ENCODE data around the gene EYS.

EYS gene

DNA sequence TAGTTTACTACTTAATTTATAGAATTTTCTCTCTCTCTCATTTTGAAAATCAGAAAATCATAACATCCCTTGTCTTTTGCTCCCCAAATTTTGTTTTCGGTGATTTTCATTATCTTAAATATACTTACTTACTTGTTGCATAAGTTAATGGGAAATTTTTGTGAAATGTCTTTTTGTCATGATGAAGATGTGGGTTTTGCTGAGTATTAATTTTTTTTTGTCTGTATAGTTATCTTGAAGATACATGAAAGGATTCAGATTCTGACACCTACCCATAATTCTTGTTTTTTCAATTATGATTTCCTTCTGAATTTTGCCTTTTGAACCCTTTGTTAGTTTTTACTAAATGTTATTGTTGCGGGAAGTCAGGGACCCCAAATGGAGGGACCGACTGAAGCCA is 817.9 kb downstream of the EYS start:
- TF ChIP-seq, protein P1, sequence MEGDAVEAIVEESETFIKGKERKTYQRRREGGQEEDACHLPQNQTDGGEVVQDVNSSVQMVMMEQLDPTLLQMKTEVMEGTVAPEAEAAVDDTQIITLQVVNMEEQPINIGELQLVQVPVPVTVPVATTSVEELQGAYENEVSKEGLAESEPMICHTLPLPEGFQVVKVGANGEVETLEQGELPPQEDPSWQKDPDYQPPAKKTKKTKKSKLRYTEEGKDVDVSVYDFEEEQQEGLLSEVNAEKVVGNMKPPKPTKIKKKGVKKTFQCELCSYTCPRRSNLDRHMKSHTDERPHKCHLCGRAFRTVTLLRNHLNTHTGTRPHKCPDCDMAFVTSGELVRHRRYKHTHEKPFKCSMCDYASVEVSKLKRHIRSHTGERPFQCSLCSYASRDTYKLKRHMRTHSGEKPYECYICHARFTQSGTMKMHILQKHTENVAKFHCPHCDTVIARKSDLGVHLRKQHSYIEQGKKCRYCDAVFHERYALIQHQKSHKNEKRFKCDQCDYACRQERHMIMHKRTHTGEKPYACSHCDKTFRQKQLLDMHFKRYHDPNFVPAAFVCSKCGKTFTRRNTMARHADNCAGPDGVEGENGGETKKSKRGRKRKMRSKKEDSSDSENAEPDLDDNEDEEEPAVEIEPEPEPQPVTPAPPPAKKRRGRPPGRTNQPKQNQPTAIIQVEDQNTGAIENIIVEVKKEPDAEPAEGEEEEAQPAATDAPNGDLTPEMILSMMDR (IDR thresholded peaks at IDR 0.05; ENCODE audit: control extremely low read depth, extremely low read depth, low read depth, missing control alignments) = no peak
- ChIA-PET CTCF (no interaction called here), POLR2A (no interaction called here)
- no peak for DNase-seq (ENCODE audit: extremely low spot score)

DNA sequence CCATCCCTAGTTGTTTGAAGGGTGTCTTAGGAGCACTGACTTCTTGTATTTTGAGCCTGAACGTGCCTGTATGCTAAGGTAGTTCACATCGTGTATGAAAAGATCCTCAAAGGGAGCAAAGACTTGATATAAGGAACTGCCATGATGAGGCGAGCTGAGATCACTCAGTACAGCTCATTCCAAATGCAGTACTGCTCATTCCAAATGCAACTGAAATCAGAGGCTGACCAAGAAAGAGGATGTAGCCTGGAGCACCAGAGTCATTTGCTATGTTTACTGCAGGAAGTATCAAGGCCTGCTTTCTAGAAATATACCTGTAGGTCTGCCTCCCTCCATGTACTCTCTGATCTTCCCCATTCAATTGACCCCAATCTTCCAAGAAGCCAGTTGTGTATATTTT is 832.2 kb downstream of the EYS start:
- no peak for DNase-seq (ENCODE audit: extremely low spot score)
- CTCF ChIA-PET = no interaction called here
- TF ChIP-seq, protein P1 (IDR thresholded peaks at IDR 0.05; ENCODE audit: control extremely low read depth, extremely low read depth, low read depth, missing control alignments) = no peak
- POLR2A ChIA-PET = no interaction called here

DNA sequence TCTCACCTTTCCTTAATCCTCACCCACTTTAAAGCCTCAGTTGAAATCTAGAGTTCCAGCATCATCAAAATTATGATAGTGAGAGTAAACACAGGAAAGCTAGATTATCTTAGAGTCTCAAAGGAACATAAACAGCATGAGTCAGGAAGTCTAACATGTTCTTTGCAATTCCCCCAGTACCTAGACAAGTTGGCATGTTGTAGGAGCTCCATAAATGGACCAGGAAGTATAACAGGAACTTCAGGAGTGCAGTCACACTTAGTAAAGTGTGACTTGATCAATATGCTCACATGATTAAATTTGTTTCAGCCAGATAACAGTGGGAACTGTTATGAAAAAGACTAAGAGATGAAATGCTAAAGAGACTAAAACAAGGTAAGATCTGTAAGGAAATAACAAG is 834.4 kb downstream of the EYS start:
- ChIA-PET CTCF (interaction anchor here (1.2 kb wide), 1 partner anchor 10 kb away, joined by 3 read pairs; no protein-coding TSS in a partner anchor), POLR2A (no interaction called here)
- no peak for DNase-seq (ENCODE audit: extremely low spot score)
- TF ChIP-seq, protein P1 (IDR thresholded peaks at IDR 0.05; ENCODE audit: control extremely low read depth, extremely low read depth, low read depth, missing control alignments) = no peak

DNA sequence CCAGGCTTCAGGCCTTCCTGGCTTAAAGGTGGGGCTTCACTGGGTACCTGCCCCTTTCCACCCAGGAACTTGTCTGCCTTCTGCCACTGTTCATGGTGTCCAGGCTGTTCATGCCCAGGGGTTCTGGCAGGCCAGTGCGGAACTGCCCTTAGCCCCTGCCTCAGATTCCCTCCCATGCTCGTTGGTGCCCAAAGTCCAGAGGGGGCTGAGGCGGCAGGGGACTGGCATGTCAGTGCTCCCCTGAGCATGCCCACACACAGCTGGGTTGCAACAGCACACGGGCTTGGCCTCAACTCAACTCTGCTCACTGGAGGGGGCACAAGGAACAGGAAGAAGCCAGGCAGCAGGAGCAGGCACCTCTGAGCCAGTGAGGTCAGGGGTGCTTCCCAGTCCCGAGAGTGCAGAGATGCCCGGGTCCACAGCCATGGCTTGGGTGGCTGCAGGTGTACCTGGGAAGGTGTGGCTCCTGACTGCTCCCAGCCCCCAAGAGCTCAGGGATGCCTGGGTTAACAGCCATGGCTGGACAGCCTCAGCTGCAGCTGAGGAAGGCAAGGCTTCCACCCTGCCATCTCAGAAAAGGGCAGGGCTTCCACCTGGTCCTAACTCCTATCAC is 845.9 kb downstream of the EYS start:
- TF ChIP-seq, protein P1 (IDR thresholded peaks at IDR 0.05; ENCODE audit: control extremely low read depth, extremely low read depth, low read depth, missing control alignments) = no peak
- ChIA-PET POLR2A (no interaction called here), CTCF (no interaction called here)
- DNase-seq (ENCODE audit: extremely low spot score) = no peak

DNA sequence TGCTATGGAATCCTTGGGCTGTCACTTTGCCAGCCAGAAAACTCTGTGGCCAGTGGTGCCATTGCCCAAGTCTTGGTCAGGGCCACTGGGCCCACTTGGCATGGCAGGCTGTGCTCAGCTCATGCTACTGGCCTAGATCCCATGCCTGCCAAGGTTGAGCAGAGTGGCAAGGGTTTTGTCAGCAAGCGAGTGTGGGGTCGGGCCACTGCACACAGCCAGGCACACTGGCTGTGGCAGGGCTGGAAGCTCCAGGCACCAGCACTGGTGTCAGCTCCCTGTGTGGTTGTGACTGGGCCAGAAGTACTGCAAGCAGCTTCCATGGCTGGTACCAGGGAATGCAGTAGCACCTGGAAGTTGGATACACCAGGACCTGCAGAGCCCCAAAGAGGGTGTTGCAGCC is 846.8 kb downstream of the EYS start:
- POLR2A ChIA-PET = no interaction called here
- CTCF ChIA-PET = no interaction called here
- no peak for DNase-seq (ENCODE audit: extremely low spot score)
- TF ChIP-seq, protein P1 (IDR thresholded peaks at IDR 0.05; ENCODE audit: control extremely low read depth, extremely low read depth, low read depth, missing control alignments) = no peak

DNA sequence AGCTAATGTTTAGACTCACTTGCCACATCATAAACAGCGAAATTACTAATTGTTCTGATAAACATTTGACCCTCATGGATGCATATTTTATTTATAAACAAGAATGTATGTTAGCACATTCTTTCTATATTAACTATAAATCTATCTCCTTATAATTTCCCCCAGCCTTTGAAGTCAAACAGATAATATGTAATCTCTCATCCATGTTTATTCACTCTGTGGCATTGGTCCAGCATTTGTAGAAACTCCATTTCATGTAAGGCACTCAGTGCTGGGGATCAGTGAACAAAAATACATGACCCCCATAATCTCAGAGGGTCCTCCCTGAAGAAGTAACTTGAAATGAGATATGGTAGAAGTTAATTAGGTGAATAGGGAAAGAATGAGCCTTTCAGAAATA is 856.9 kb downstream of the EYS start:
- ChIA-PET POLR2A (no interaction called here), CTCF (interaction anchor here (1.8 kb wide), 1 partner anchor 35 kb away, joined by 3 read pairs; no protein-coding TSS in a partner anchor)

More for the DNA sequence above, 856.9 kb downstream of the EYS start:
- TF ChIP-seq, protein P1 (IDR thresholded peaks at IDR 0.05; ENCODE audit: control extremely low read depth, extremely low read depth, low read depth, missing control alignments) = no peak
- no peak for DNase-seq (ENCODE audit: extremely low spot score)

All from GM10248 (cell line).